ENCODE data around the gene ZNF793.

GRCh38 chr19:37470216-37470615, 36.5 kb upstream of the ZNF793 start:
- TF ChIP-seq POLR2A (IDR thresholded peaks at IDR 0.05; ENCODE audit: low read depth, low read length) (no peak), HCFC1 (IDR thresholded peaks at IDR 0.05; ENCODE audit: low read length) (no peak), TCF7 (IDR thresholded peaks at IDR 0.05; ENCODE audit: borderline replicate concordance) (no peak), IKZF1 (conservative IDR thresholded peaks at IDR 0.05) (no peak), CTCF (IDR thresholded peaks at IDR 0.05 in 2 of 3, conservative IDR thresholded peaks at IDR 0.05 in 1 of 3; ENCODE audit: control insufficient read depth in 2 of 3, extremely low read depth in 1 of 3, insufficient read depth in 1 of 3, low read depth in 3 of 3, low read length in 3 of 3) (no peak), ATF3 (IDR thresholded peaks at IDR 0.05; ENCODE audit: borderline replicate concordance, extremely low read depth, low read depth, low read length) (no peak), NFXL1 (IDR thresholded peaks at IDR 0.05; ENCODE audit: borderline replicate concordance) (no peak), POLR2AphosphoS5 (IDR thresholded peaks at IDR 0.05; ENCODE audit: low read length) (no peak), TAF1 (IDR thresholded peaks at IDR 0.05; ENCODE audit: borderline replicate concordance, low read depth, low read length) (no peak), MAX (IDR thresholded peaks at IDR 0.05; ENCODE audit: low read depth, low read length) (no peak)
